Esophagus muscularis mucosa (tissue), 4 donors: Measurements from ENCODE around the gene PLPP4. TPM values are rescaled to one million over a fixed set of nuclear protein-coding genes. Genes with fewer than 3 reads are reported as not detected.

ENCODE experiments used
- DNase-seq: peaks from one replicate; pipeline ENCODE4 v3.0.0-alpha.2; 2017; ENCODE audit errors: extremely low spot score
- H3K27ac ChIP-seq, 4 donors: fragments of 200-600 bp; sonication (generic); replicated peaks in 1 of 4; 1 replicate in 3 of 4; 2 replicates in 1 of 4; pipeline ENCODE4 v1.5.1; 2016 to 2019; ENCODE audit warnings: mild to moderate bottlenecking in 1 of 4
- H3K27me3 ChIP-seq, 4 donors: fragments of 200-600 bp; sonication (generic); one replicate each; pipeline versions ENCODE4 v1.5.1 to v1.6.0; 2016 to 2019
- H3K36me3 ChIP-seq, 4 donors: fragments of 200-600 bp; sonication (generic); one replicate each; pipeline ENCODE4 v1.5.1; 2016 to 2019
- H3K4me1 ChIP-seq, 4 donors: fragments of 200-600 bp; sonication (generic); one replicate each; pipeline ENCODE4 v1.5.1; 2016 to 2019
- H3K4me3 ChIP-seq, 4 donors: fragments of 200-600 bp; sonication (generic); 1 replicate in 2 of 4; 2 replicates in 2 of 4; pipeline ENCODE4 v1.5.1; 2016 to 2019; ENCODE audit warnings: mild to moderate bottlenecking in 4 of 4, moderate library complexity in 1 of 4
- H3K9me3 ChIP-seq, 4 donors: fragments of 200-600 bp; sonication (generic); 1 replicate in 3 of 4; 2 replicates in 1 of 4; pipeline ENCODE4 v1.5.1; 2016 to 2019
- EP300 ChIP-seq: sonication (generic); formaldehyde crosslinking; IDR thresholded peaks from one replicate; pipeline ENCODE4 v1.6.1; 2017; ENCODE audit warnings: antibody characterized with exemption
- POLR2A ChIP-seq: fragments of 450-650 bp; IDR thresholded peaks from one replicate; pipeline ENCODE4 v1.6.1; 2017; ENCODE audit warnings: antibody characterized with exemption, moderate library complexity, mild to moderate bottlenecking, low read depth
- POLR2AphosphoS5 ChIP-seq, 2 donors: sonication (generic); formaldehyde crosslinking; IDR thresholded peaks; one replicate each; pipeline ENCODE4 v1.6.1; 2017; ENCODE audit warnings: antibody characterized with exemption in 2 of 2
- WGBS: methylation state at CpG from one replicate; pipeline ENCODE4 v1.1.5; 2018; 5-methylcytosine and 5-hydroxymethylcytosine counted together
- intact Hi-C: fragments of 100-400 bp; cut with DNase I; formaldehyde crosslinking; loops from one replicate; pipeline ENCODE4 v1.15.1; 2023
- total RNA-seq, 4 donors: library from RNA; depleted of rRNA; stranded (reverse); fragments of >200 nt; gene quantifications; one replicate each; pipeline versions ENCODE4 v1.1.0 to v1.2.1, GENCODE V29; 2016
- TF ChIP-seq, protein P1 (sequence below), 3 experiments: fragments of 200-600 bp in 2 of 3; fragments of 450-650 bp in 1 of 3; sonication (generic) in 2 of 3; IDR thresholded peaks; one replicate each; pipeline ENCODE4 v1.5.1; 2017 to 2019; ENCODE audit warnings: antibody characterized with exemption in 3 of 3, mild to moderate bottlenecking in 2 of 3, moderate library complexity in 1 of 3

Gene PLPP4
- total RNA-seq, 4 donors from 2014 or later, result 0.84 to 2.1 (median 1.3) TPM

DNA sequence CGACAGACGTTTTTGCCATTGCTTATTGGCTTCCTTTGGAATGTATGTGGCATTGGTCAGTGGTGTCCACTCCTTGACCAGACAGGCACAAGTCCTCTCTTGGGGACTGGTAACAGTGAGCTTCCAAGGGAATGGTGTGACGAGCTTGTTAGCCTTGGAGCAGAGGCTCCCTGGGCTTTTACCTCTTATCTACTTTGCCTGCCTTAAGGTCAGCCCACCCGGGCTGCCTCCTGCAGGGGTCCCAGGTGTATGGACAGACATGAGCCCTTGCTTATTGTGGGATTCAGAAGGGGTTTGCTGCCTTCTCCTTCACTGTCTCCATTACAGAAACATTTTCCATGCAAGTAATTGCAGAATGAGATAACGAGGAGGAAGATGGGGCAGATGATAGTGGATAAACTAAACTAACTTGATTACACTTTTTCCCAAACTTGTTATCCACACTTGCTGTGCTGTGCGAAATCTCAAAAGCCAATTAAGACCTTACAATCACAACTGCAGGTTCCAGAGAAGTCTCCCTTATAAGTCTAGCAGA is 29.7 kb downstream of the PLPP4 start:
- no peak overlapping the region for H3K27ac ChIP-seq
- intact Hi-C loops, result no loop called here
- 65% methylated on average over 6 of the region's 6 CpGs for WGBS
- H3K4me1 ChIP-seq, result no peaks in the 10 kb centered on the region
- H3K4me3 ChIP-seq, result no peak overlapping the region
- DNase-seq, result peak; percentile 79
- H3K36me3 ChIP-seq, result no peaks in the 10 kb centered on the region
- H3K27me3 ChIP-seq, result peaks cover 0 to 4% (median 0%) of the 10 kb centered on the region in 4 donors
- peaks cover 0 to 10% (median 6%) of the 10 kb centered on the region in 4 donors for H3K9me3 ChIP-seq
- TF ChIP-seq EP300 (no peak), POLR2AphosphoS5 (IDR thresholded peaks at IDR 0.05) (no peak), POLR2A (no peak)

DNA sequence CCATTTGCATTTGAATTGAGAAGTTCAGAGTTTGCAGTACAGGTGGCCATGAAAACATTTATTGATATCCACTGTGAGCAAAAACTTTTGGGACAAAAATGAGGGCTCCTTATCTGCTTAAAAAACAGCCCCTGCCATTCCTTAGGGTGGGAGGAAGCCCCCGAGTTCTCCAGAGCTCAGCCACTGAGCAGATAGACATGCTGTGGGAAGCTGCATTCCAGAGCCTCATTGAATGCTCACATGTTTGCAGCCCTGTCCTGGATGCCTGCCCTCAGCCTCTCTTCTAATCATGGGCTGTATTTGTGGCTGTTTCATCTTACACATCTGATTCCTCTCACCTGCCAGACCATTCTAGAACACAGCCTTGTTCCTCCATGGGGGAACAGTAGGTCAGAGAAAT is 33.3 kb downstream of the PLPP4 start:
- DNase-seq, result peak; percentile 68
- Histone ChIP-seq H3K4me3 (no peak overlapping the region), H3K9me3 (no peaks in the 10 kb centered on the region), H3K27me3 (peaks cover 0 to 12% (median 0%) of the 10 kb centered on the region in 4 donors), H3K4me1 (no peaks in the 10 kb centered on the region), H3K27ac (no peak overlapping the region), H3K36me3 (no peaks in the 10 kb centered on the region)
- TF ChIP-seq POLR2A (no peak), EP300 (no peak), POLR2AphosphoS5 (IDR thresholded peaks at IDR 0.05) (no peak)
- TF ChIP-seq, protein P1, sequence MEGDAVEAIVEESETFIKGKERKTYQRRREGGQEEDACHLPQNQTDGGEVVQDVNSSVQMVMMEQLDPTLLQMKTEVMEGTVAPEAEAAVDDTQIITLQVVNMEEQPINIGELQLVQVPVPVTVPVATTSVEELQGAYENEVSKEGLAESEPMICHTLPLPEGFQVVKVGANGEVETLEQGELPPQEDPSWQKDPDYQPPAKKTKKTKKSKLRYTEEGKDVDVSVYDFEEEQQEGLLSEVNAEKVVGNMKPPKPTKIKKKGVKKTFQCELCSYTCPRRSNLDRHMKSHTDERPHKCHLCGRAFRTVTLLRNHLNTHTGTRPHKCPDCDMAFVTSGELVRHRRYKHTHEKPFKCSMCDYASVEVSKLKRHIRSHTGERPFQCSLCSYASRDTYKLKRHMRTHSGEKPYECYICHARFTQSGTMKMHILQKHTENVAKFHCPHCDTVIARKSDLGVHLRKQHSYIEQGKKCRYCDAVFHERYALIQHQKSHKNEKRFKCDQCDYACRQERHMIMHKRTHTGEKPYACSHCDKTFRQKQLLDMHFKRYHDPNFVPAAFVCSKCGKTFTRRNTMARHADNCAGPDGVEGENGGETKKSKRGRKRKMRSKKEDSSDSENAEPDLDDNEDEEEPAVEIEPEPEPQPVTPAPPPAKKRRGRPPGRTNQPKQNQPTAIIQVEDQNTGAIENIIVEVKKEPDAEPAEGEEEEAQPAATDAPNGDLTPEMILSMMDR (IDR thresholded peaks at IDR 0.05), result no peak
- 67% methylated on average over 1 of the region's 1 CpG for WGBS
- intact Hi-C loops, result no loop called here

DNA sequence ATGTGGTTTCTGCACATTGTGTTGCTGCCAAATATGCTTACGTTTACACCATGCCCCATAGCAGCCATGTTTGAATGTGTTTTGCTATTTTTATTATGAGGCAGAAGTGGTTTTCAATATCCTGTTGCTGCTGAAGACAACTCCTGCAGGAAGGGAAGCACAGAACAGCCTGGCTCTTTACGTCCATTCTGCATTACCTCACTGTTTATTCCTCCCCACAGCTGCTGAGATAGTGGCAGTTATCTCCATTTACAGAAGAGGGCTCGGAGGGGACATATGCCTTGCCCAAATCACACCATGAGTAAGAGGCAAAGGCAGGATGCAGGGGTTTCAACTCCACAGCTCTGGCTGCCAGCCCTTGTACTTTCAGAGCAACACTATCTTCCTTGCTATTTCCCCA is 35.3 kb downstream of the PLPP4 start:
- TF ChIP-seq, protein P1 (IDR thresholded peaks at IDR 0.05), result no peak
- TF ChIP-seq POLR2A, result no peak
- TF ChIP-seq EP300, result no peak
- TF ChIP-seq POLR2AphosphoS5 (IDR thresholded peaks at IDR 0.05), result no peak
- Histone ChIP-seq H3K27ac (no peak overlapping the region), H3K4me3 (no peak overlapping the region), H3K27me3 (peaks cover 0 to 12% (median 0%) of the 10 kb centered on the region in 4 donors), H3K9me3 (no peaks in the 10 kb centered on the region), H3K36me3 (no peaks in the 10 kb centered on the region), H3K4me1 (no peaks in the 10 kb centered on the region)
- DNase-seq, result peak; percentile 50
- 34% methylated on average over 3 of the region's 3 CpGs for WGBS
- intact Hi-C loops, result no loop called here

DNA sequence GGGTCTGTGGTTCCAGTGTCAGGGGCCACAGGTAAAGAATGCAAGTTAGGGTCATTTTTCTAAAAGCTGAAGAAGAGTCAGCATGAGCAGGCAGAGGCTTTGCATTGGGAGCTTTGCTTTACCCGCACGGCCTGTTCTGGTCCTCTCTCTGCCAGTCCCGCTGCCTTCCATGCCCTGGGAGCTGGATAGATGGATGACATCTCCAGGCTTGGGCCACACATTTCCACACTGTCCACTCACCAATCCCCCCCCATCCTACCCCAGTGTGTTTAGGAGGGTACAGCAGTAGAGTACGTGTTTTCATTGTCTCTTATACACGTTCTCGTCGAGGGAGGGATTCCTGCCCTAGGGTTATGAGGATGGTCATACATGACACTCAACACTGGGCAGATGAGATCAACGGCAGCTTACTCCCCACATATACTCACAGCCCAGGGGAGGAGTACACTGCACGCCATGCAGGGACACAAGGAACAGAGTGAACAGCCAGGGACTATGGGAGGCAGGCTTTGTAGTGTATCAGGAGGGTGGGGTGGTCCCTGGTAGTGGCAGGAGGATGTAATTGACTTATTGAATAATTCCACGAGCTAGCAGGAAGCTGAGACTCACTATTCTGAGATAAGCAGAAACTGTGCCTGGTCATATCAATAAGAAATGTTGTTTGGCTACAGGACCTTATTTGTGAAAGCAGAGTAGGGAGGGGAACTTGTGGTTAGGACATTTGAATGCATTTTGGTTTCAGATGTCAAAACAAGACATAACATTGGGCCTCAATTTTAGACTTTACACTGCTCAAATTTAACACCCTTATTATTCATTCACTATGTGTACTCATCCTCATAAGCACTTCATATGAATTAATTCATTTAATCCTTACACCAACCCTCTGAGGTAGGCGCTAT is 36.6 kb downstream of the PLPP4 start:
- Histone ChIP-seq H3K4me1 (no peaks in the 10 kb centered on the region), H3K36me3 (no peaks in the 10 kb centered on the region), H3K27ac (no peak overlapping the region), H3K4me3 (no peak overlapping the region), H3K9me3 (no peaks in the 10 kb centered on the region), H3K27me3 (peaks cover 0 to 12% (median 0%) of the 10 kb centered on the region in 4 donors)
- no peak for TF ChIP-seq POLR2AphosphoS5 (IDR thresholded peaks at IDR 0.05)
- TF ChIP-seq, protein P1 (IDR thresholded peaks at IDR 0.05), result no peak
- no peak for TF ChIP-seq POLR2A
- no peak for TF ChIP-seq EP300
- WGBS, result 88% methylated on average over 11 of the region's 11 CpGs
- DNase-seq, result peak; percentile 87
- intact Hi-C loops, result no loop called here

DNA sequence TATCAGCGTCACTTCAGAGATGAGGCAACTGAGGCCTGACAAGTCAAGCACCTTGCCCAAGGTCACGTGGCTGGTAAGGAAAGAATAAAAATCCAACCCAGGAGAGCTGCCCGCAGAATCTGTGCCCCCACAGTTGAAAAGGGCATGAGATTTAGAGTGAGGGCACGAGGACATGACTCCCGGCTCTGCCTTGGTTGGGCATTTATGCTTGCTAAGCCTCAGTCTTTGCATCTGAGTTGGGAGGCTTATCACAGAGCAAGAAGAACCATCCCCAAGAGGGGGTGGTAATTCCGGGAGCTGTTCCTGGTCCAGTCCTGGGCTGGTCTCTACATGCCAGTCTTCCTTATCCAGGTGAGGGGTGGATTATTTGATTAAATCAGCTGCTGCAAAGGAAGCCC is 37.3 kb downstream of the PLPP4 start:
- DNase-seq, result no peak
- Histone ChIP-seq H3K27ac (no peak overlapping the region), H3K4me1 (no peaks in the 10 kb centered on the region), H3K4me3 (no peak overlapping the region), H3K36me3 (no peaks in the 10 kb centered on the region), H3K27me3 (peaks cover 0 to 12% (median 0%) of the 10 kb centered on the region in 4 donors), H3K9me3 (no peaks in the 10 kb centered on the region)
- no peak for TF ChIP-seq POLR2AphosphoS5 (IDR thresholded peaks at IDR 0.05)
- TF ChIP-seq EP300, result no peak
- TF ChIP-seq, protein P1 (IDR thresholded peaks at IDR 0.05), result no peak
- no peak for TF ChIP-seq POLR2A
- intact Hi-C loops, result no loop called here
- 90% methylated on average over 6 of the region's 6 CpGs for WGBS
